H1 (cell line): ENCODE measurements around the gene EDC3. TPM values are rescaled to one million over a fixed set of nuclear protein-coding genes. Genes with fewer than 3 reads are reported as not detected.

Source experiments
- CTCF ChIA-PET: fragments of 300-600 bp; sonication (Branson Sonifier 250); formaldehyde crosslinking; loops from one replicate; lab custom pipeline; 2021; ENCODE audit not compliant: partially characterized antibody; lab: Charles Lee
- POLR2A ChIA-PET: fragments of 300-600 bp; sonication (Branson Sonifier 250); formaldehyde crosslinking; loops from one replicate; lab custom pipeline; 2021; ENCODE audit warnings: inconsistent platforms; ENCODE audit not compliant: partially characterized antibody; lab: Charles Lee
- DNase-seq, 2 experiments: peaks; one replicate each; pipeline versions ENCODE4 v3.0.0 to v3.0.0-alpha.2; 2010 to 2022; ENCODE audit warnings: low spot score in 2 of 2, low read depth in 1 of 2, mixed read lengths in 1 of 2
- FAIRE-seq: peaks from 2 replicates; lab custom pipeline; 2011; peaks lifted over from hg19 to GRCh38; lab: Jason Lieb, UNC
- H2AFZ ChIP-seq: 2 replicates; pipeline ENCODE4 v1.8.1; 2012; ENCODE audit warnings: low read length, inconsistent platforms
- H2AK5ac ChIP-seq: 2 replicates; pipeline ENCODE4 v1.6.1; 2013; ENCODE audit warnings: low read depth, low read length
- H2BK120ac ChIP-seq: replicated peaks from 2 replicates; pipeline ENCODE3; 2013; ENCODE audit warnings: low read depth, low read length, inconsistent platforms
- H2BK12ac ChIP-seq: 2 replicates; pipeline ENCODE4 v1.6.1; 2013; ENCODE audit warnings: low read depth, low read length
- H2BK15ac ChIP-seq: 2 replicates; pipeline ENCODE4 v1.6.1; 2013; ENCODE audit warnings: low read length
- H2BK20ac ChIP-seq: 2 replicates; pipeline ENCODE4 v1.6.1; 2013; ENCODE audit warnings: low read length
- H2BK5ac ChIP-seq: 2 replicates; pipeline ENCODE4 v1.6.1; 2013; ENCODE audit warnings: low read depth, low read length
- H3K14ac ChIP-seq: 2 replicates; pipeline ENCODE4 v1.6.1; 2013; ENCODE audit warnings: inconsistent platforms; ENCODE audit not compliant: insufficient read length
- H3K18ac ChIP-seq: 2 replicates; pipeline ENCODE4 v1.6.1; 2013; ENCODE audit warnings: low read length; ENCODE audit errors: extremely low read depth
- H3K23ac ChIP-seq: 2 replicates; pipeline ENCODE4 v1.6.1; 2013; ENCODE audit warnings: inconsistent platforms; ENCODE audit not compliant: insufficient read length
- H3K23me2 ChIP-seq: 2 replicates; pipeline ENCODE4 v1.6.1; 2013; ENCODE audit warnings: low read depth, low read length
- H3K27ac ChIP-seq: 2 replicates; pipeline ENCODE4 v1.6.1; 2011; ENCODE audit warnings: low read depth, low read length, inconsistent platforms
- H3K27me3 ChIP-seq, 4 experiments: replicated peaks in 1 of 4; 1 replicate in 1 of 4; 2 replicates in 3 of 4; pipeline versions ENCODE4 v1.6.1 to v1.8.1; 2011 to 2013; ENCODE audit warnings: low read length in 3 of 4, mild to moderate bottlenecking in 3 of 4, inconsistent platforms in 2 of 4, mixed read lengths in 2 of 4, moderate library complexity in 1 of 4; ENCODE audit not compliant: control insufficient read depth in 3 of 4, insufficient read depth in 3 of 4; ENCODE audit errors: extremely low read depth in 1 of 4
- H3K36me3 ChIP-seq, 4 experiments: 2 replicates each; pipeline versions ENCODE4 v1.6.1 to v1.8.1; 2011 to 2013; ENCODE audit warnings: mild to moderate bottlenecking in 4 of 4, low read length in 3 of 4, moderate library complexity in 2 of 4, control low read depth in 1 of 4, inconsistent platforms in 1 of 4; ENCODE audit not compliant: insufficient read depth in 4 of 4, control insufficient read depth in 2 of 4
- H3K4ac ChIP-seq: replicated peaks from 2 replicates; pipeline ENCODE3; 2013; ENCODE audit warnings: low read length, low read depth, mixed read lengths, inconsistent platforms; ENCODE audit not compliant: insufficient read length
- H3K4me1 ChIP-seq, 4 experiments: replicated peaks in 1 of 4; 1 replicate in 1 of 4; 2 replicates in 3 of 4; pipeline versions ENCODE4 v1.6.1 to v1.8.1; 2011 to 2013; ENCODE audit warnings: low read length in 3 of 4, inconsistent platforms in 2 of 4, mixed read lengths in 1 of 4; ENCODE audit not compliant: insufficient read depth in 4 of 4, control insufficient read depth in 3 of 4
- H3K4me2 ChIP-seq, 2 experiments: 2 replicates each; pipeline versions ENCODE4 v1.6.1 to v1.8.1; 2011 to 2013; ENCODE audit warnings: low read depth in 2 of 2, low read length in 2 of 2, control low read depth in 1 of 2, inconsistent platforms in 1 of 2, mild to moderate bottlenecking in 1 of 2; ENCODE audit not compliant: insufficient read depth in 1 of 2
- H3K4me3 ChIP-seq, 4 experiments: fragments of 200-600, 300-600 bp in 1 of 4; sonication (generic), shearing (Covaris generic), sonication (Bioruptor Twin) in 1 of 4; 2 replicates each; pipeline versions ENCODE4 v1.5.1 to v1.8.1; 2011 to 2016; ENCODE audit warnings: low read length in 4 of 4, low read depth in 3 of 4, control low read depth in 2 of 4, inconsistent platforms in 2 of 4, mild to moderate bottlenecking in 2 of 4, mixed read lengths in 1 of 4, moderate library complexity in 1 of 4; ENCODE audit not compliant: insufficient read depth in 2 of 4; ENCODE audit errors: extremely low read depth in 1 of 4
- H3K56ac ChIP-seq: replicated peaks from 2 replicates; pipeline ENCODE3; 2013; ENCODE audit warnings: low read depth, mild to moderate bottlenecking, mixed read lengths, low read length, inconsistent platforms; ENCODE audit not compliant: insufficient read length
- H3K79me1 ChIP-seq: 2 replicates; pipeline ENCODE4 v1.6.1; 2013; ENCODE audit warnings: low read depth, low read length, control low read depth
- H3K79me2 ChIP-seq, 2 experiments: 2 replicates each; pipeline versions ENCODE4 v1.6.1 to v1.8.1; 2012 to 2013; ENCODE audit warnings: low read length in 2 of 2, mild to moderate bottlenecking in 2 of 2, inconsistent platforms in 1 of 2; ENCODE audit not compliant: insufficient read depth in 2 of 2, control insufficient read depth in 1 of 2
- H3K9ac ChIP-seq, 4 experiments: replicated peaks in 1 of 4; 1 replicate in 1 of 4; 2 replicates in 3 of 4; pipeline versions ENCODE4 v1.6.1 to v1.8.1; 2011 to 2013; ENCODE audit warnings: low read depth in 3 of 4, low read length in 3 of 4, control low read depth in 2 of 4, mild to moderate bottlenecking in 2 of 4, moderate library complexity in 2 of 4, inconsistent platforms in 1 of 4; ENCODE audit errors: extremely low read depth in 1 of 4
- H3K9me3 ChIP-seq, 2 experiments: 2 replicates each; pipeline versions ENCODE4 v1.6.1 to v1.8.1; 2012 to 2013; ENCODE audit warnings: mild to moderate bottlenecking in 2 of 2, moderate library complexity in 2 of 2, control low read depth in 1 of 2, inconsistent platforms in 1 of 2, low read depth in 1 of 2, low read length in 1 of 2, mixed read lengths in 1 of 2; ENCODE audit not compliant: insufficient read depth in 2 of 2
- H4K20me1 ChIP-seq, 2 experiments: replicated peaks in 1 of 2; 2 replicates each; pipeline versions ENCODE3 to v1.8.1; 2011 to 2013; ENCODE audit warnings: inconsistent platforms in 2 of 2, low read length in 2 of 2, mild to moderate bottlenecking in 1 of 2; ENCODE audit not compliant: insufficient read depth in 2 of 2, control insufficient read depth in 1 of 2
- H4K5ac ChIP-seq: 2 replicates; pipeline ENCODE4 v1.6.1; 2013; ENCODE audit warnings: low read length, low read depth, mixed read lengths, inconsistent platforms; ENCODE audit not compliant: insufficient read length
- H4K8ac ChIP-seq: 2 replicates; pipeline ENCODE4 v1.8.0; 2013; ENCODE audit warnings: mild to moderate bottlenecking, moderate library complexity, low read length, inconsistent platforms; ENCODE audit not compliant: insufficient read depth; ENCODE audit errors: extremely low read depth
- H4K91ac ChIP-seq: replicated peaks from 2 replicates; pipeline ENCODE3; 2013; ENCODE audit warnings: low read length, mixed read lengths, inconsistent platforms; ENCODE audit not compliant: insufficient read length
- WGBS, 2 experiments: shearing (Covaris generic) in 1 of 2; methylation state at CpG; one replicate each; pipeline versions ENCODE4 v1.1.6 to v1.1.7; 2013 to 2015; ENCODE audit warnings: low lambda C conversion rate in 2 of 2, mixed read lengths in 2 of 2, inconsistent platforms in 1 of 2, low coverage in 1 of 2, missing lambda C conversion rate in 1 of 2; ENCODE audit not compliant: insufficient replicate concordance in 2 of 2, insufficient coverage in 1 of 2, insufficient read length in 1 of 2; ENCODE audit errors: extremely low coverage in 1 of 2, missing lambda C conversion rate in 1 of 2; 5-methylcytosine and 5-hydroxymethylcytosine counted together
- polyA plus RNA-seq, 7 experiments: library from polyadenylated mRNA; depleted of rRNA in 3 of 7; stranded (reverse) in 5 of 7; unstranded in 2 of 7; fragments of >200 nt in 5 of 7; fragments of 200-250 nt in 2 of 7; gene quantifications; 1 replicate in 5 of 7; 2 replicates in 1 of 7; 4 replicates in 1 of 7; pipeline versions ENCODE4 v1.2.1 to v1.2.3, GENCODE V29; 2011 to 2013; ENCODE audit warnings: missing spikeins in 2 of 7, mixed read lengths in 2 of 7
- total RNA-seq: library from RNA; stranded (reverse); fragmentation: NEBNext Ultra II Directional; extraction: Animal tissue kit (Norgen Biotek cat#: 25700); gene quantifications from 2 replicates; pipeline ENCODE4 v1.2.1, GENCODE V29; 2021

Gene EDC3
- total and polyA plus RNA-seq, 2 of the 8 experiments (the other 6 are each of a cell fraction or from before 2014, with no cell fraction given) = 45.0 to 50.8 TPM

DNA sequence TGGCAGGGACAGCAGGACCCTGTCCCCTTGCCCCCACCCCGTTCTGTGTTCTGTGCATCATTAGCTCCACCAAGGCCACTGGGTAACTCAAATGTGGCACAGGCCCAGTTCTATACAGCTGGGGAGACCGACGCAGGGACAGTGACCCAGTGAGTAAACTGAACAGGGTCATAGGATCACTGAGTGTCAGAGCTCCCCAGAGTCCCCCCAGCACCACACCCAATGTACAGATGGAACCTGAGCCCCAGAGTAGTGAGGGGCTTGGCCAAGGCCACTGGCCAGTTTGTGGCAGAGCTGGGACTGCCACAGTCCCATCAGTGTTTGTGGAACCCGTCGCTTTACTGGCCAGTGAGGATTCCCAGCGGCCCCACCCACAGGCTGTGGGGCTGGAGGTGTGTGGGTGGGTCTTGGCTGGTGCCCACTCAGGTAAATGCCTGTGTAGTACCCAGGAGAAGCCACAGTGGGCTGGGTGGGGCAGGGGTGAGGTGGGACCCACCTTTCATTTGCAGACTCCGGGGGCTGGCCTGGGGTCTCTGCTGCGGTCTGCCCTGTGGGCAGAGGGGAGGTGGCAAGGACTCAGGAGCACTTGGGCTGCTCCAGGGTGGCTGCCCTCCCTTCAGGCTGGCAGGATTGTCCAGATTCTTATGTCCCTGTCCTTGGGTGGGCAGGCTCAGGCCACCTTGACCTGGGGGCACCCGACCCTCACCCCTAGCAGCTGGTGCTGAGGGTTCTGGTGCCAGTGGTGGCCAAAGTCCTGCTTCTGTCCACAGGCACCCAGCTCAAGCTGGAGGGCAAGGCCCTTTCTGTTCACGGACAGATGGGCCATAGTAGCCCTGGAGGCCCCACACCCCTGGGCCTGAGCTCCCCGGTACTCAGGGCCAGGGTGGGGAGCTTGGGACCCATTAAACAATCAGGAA is 91.8 kb downstream of the EDC3 start:
- no peak overlapping the region for H3K9ac ChIP-seq

More for the DNA sequence above, 91.8 kb downstream of the EDC3 start:
- Histone ChIP-seq H4K20me1 (peaks cover 0 to 7% of the 10 kb centered on the region in 2 experiments), H3K56ac (no peak overlapping the region), H2BK12ac (no peak overlapping the region), H4K91ac (no peak overlapping the region), H2AFZ (no peak overlapping the region), H3K36me3 (no peaks in the 10 kb centered on the region), H4K5ac (no peak overlapping the region), H2BK120ac (no peak overlapping the region), H3K23me2 (no peaks in the 10 kb centered on the region), H3K14ac (no peak overlapping the region), H4K8ac (no peak overlapping the region), H3K4ac (no peak overlapping the region), H3K79me2 (no peaks in the 10 kb centered on the region), H3K4me2 (no peak overlapping the region), H3K4me1 (no peaks in the 10 kb centered on the region; a peak in 2 of 7 replicates), H2BK20ac (no peak overlapping the region), H2AK5ac (no peak overlapping the region), H3K27me3 (peaks cover 0 to 3% (median 0%) of the 10 kb centered on the region in 4 experiments; a peak in 2 of 7 replicates), H2BK15ac (no peak overlapping the region), H2BK5ac (no peak overlapping the region), H3K23ac (no peak overlapping the region), H3K9me3 (no peaks in the 10 kb centered on the region), H3K79me1 (no peaks in the 10 kb centered on the region), H3K4me3 (no peak overlapping the region), H3K18ac (no peak overlapping the region), H3K27ac (no peak overlapping the region)
- POLR2A ChIA-PET = interaction anchor here (0.5 to 9.3 kb wide), 5 partner anchors 7 to 434 kb away, joined by 3 to 122 read pairs (median 3); partner anchors contain the start of gene CLK3
- CTCF ChIA-PET = interaction anchor here (0.7 to 1.9 kb wide), 5 partner anchors 9 to 27 kb away, joined by 3 to 8 read pairs (median 3); no protein-coding TSS in a partner anchor
- FAIRE-seq (no peak), DNase-seq (no peak)
- 93% methylated on average over 10 of the region's 11 CpGs; no CpG with 5 or more reads in 1 of the 2 experiments for WGBS, 2 experiments
